Measurements from ENCODE around the gene RHPN2.
"Not testable (repeated sequence)": the region's sequence is repeated elsewhere in the genome, so short reads cannot be mapped to it uniquely, and the experiment has no call there.

RHPN2 gene

GRCh38 chr19:33063753-33064457 lies 783 bp downstream of the RHPN2 start:
- peak; percentile 45 for DNase-seq

DNA sequence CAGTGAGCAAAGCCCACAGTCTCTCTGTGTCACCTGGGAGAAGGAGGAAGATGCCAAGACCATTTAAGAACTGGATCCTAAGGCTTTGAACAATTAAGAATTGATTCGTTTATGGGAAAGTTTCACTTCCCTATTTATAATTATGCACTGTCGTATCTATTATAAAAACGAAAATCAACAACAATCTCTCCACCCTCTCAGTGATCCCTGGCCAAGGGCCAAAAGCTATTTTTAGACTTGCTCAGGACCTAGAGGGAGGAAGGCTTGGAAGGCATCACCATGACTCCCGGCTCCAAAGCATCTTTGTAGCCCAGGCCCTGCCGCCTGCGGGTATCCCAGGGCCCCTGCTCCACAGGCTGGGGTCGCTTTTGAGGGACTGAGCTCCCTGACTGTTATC lies 1.3 kb downstream of the RHPN2 start:
- no peak for DNase-seq

DNA sequence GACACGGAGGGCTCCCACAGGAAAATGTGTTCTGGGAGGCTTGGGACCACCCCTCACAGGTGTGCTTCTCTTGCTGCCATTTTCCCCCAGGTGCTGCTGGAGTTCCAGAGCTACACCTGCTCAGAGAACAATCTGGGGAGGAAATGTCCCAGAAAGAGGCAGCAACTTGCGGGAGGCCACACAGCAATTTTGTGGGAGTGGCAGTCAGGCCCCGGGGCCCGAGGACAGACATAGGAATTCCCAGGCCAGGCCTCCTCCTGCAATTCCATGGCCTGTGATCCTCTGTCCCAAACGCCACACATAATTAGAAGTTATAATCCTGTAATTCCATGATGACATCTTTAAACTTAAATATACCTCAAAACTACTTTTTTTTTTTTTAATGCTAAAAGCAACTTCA lies 1.8 kb downstream of the RHPN2 start:
- DNase-seq, result no peak

GRCh38 chr19:33060586-33060985 lies 4.1 kb downstream of the RHPN2 start:
- DNase-seq, result no peak

DNA sequence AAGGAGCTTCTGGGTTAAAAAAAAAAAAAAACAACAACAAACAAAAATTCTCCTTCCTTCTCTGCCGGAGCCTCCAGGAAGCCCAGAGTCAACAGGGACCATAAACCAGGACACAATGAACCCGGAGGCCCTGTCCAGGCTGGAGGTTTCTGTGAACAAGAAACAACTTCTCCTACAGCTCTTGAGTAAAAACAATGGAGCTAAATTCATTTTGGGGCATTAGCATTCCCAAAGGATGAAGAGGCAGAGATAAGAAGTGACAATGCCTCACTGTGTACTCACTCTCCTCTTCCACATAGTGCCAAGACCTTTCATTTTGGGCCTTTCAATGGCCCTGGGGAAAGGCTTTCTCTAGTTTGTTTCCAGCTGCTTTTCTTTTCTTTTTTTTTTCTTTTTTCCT lies 9.0 kb downstream of the RHPN2 start:
- DNase-seq, result no peak

DNA sequence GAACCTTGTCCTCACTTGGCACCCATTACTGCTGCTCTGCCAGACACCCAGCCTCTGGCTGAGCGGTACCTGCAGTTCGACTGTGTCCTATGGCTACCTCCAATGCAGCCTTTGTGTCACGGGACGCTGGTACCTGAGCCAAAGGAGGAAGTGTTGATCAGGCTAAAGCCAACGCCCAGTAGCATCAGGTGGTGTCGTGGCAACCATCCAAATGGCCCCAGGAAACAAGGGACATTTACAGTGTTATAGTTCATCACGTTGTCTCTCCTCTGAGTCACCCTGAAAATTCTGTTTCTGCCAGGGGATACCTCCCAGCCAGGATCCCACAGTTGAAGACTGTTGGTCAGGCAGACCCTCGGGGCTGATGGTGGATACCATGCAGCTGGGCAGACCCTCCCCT lies 10.1 kb downstream of the RHPN2 start:
- no peak for DNase-seq

- DNase-seq, result no peak
Measured at GRCh38 chr19:33052352-33052972, 12.2 kb downstream of the RHPN2 start.

DNA sequence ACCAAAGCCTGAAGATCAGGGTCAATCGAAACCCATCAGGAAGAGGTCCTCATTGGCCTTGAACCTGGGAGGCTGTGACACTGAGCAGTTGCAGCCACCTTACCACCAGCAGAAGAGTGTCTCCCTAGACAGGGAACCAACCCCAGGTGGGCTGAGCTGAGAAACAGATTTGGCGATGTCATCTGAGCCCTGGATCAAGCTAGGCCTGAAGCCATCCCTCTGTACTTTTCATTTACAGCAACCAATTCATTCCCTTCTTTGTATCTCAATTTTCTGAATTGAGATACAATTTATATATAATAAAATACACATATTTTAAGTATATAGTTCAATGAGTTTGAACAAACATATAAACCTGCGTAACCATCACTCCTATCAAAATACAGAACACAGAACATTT lies 14.6 kb downstream of the RHPN2 start:
- DNase-seq, result no peak

DNA sequence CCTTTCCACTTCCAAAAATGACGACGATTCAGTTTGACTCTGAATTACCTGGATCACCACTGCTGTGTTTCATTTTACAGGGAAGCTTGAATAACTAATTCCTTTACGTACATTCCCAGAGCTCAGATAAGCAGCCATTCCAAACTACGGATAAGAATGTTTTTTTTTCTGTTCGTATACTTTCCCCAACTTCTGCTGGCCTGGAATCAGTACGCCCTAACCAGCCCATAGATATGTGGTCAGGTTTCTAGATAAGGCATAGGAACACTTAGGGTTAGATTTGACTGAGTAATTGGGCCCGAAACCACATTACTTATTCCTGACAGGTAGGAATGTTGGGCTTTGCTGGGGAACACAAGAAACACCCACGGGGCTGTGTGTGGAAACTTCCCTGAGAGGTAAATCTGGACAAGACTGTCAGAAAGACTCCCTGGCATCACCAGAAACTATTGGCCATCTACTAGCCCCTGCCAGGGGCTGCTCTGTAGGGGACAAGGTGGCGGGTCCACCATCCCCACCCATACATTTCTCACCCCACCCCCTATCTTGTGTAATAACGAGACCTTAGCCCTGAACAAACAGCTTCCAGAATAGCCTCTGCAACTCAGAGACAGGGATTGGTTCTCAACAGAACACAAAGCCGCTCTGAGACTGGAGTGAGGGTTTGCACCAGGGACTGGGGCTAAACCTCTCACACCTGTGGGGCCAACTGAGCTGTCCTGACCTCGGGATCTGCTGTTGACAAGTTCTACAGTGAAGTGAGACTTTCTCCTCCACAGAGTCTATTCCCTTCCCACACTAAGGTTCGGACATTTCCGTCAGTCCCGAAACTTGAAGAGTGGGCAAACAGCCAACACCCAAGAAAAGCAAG lies 15.6 kb downstream of the RHPN2 start:
- no peak for DNase-seq

- DNase-seq, result no peak
Measured at GRCh38 chr19:33047422-33047821, 17.3 kb downstream of the RHPN2 start.

DNA sequence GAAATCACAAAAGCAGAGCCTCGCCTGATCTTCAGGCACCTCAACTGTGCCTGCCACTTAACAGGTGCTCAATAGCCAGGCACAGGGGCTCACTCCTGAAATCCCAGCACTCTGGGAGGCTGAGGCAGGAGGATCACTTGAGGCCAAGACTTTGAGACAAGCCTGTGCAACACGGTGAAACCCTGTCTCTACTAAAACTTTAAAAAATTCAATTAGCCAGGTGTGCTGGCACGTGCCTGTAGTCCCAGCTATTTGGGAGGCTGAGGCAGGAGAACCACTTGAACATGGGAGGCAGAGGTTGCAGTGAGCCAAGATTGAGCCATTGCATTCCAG lies 22.9 kb downstream of the RHPN2 start:
- DNase-seq, result not testable (repeated sequence)

- no peak for DNase-seq
Measured at GRCh38 chr19:33040994-33041827, 23.5 kb downstream of the RHPN2 start.

- DNase-seq, result no peak
Measured at GRCh38 chr19:33039815-33040214, 24.9 kb downstream of the RHPN2 start.

- no peak for DNase-seq
Measured at GRCh38 chr19:33039108-33039599, 25.5 kb downstream of the RHPN2 start.

DNA sequence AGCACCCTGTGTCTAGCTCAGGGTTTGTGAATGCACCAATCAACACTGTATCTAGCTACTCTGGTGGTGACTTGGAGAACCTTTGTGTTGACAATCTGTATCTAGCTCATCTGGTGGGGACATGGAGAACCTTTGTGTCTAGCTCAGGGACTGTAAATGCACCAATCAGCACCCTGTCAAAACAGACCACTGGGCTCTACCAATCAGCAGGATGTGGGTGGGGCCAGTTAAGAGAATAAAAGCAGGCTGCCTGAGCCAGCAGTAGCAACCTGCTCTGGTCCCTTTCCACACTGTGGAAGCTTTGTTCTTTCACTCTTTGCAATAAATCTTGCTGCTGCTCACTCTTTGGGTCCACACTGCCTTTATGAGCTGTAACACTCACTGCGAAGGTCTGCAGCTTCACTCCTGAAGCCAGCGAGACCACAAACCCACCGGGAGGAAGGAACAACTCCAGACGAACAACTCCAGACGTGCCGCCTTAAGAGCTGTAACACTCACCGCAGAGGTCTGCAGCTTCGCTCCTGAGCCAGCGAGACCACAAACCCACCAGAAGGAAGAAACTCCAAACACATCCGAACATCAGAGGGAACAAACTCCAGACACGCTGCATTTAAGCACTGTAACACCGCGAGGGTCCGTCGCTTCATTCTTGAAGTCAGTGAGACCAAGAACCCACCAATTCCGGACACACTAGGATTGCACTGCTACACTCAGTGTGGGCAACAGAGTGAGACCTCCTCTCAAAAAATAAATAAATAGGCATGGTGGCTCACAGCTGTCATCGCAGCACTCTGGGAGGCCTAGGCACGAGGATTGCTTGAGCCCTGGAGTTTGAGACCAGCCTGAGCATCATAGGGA lies 27.3 kb downstream of the RHPN2 start:
- DNase-seq, result peak; percentile 38

DNA sequence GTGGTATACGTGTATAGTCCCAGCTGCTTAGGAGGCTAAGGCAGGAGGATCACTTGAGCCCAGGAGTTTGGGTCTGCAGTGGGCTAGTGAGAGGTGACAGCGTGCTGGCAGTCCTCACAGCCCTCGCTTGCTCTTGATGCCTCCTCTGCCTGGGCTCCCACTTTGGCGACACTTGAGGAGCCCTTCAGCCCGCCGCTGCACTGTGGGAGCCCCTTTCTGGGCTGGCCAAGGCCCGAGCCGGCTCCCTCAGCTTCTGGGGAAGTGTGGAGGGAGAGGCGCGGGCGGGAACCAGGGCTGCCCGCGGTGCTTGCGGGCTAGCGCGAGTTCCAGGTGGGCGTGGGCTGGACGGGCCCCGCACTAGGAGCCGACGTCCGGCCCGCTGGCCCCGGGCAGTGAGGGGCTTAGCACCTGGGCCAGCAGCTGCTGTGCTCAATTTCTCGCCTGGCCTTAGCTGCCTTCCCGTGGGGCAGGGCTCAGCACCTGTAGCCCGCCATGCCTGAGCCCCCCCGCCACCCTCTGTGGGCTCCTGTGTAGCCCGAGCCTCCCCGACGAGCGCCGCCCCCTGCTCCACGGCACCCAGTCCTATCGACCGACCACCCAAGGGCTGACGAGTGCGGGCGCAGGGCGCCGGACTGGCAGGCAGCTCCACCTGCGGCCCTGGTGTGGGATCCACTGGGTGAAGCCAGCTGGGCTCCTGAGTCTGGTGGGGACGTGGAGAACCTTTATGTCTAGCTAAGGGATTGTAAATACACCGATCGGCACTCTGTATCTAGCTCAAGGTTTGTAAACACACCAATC lies 28.1 kb downstream of the RHPN2 start:
- DNase-seq, result not testable (repeated sequence)

DNA sequence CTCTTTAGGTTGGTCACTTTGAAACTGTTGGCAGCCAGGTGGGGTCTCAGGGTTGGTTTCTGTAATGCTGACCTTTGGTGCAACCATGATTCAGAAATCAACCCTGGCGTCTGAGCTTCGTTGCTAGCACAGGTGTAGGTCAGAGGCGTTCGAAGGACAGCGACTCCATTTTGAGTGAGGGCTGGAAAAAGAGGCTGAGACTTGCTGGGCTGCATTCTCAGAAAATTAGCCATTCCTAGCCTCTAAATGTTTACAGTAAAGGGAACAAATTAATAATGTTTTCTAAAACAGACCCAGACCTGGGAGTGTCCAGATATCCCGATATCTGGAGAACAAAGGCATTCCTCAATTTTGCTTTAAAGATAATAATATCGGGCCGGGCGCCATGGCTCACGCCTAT lies 29.2 kb downstream of the RHPN2 start:
- DNase-seq, result no peak

DNA sequence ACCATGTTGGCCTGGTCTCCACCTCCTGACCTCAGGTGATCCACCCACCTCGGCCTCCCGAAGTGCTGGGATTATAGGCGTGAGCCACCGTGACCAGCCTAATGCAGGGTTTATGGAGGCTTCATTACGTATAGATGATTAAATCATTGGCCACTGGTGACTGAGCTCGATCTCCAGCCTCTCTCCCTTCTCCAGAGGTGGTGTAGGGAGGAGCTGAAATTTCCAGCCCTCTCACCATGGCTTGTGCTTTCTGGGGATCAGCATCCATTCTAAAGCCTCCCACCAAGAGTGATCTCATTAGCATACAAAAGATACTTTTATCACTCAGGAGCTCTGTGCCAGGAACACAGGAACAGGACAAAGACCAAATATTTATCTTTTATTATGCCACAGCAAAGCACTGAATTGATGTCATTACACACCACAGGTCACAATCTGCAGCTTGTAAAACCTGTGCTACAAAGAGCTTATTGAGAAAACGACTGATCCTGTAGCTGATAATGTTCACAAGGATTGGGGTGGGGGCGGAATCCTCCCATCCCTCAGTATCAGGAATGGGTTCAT lies 32.4 kb downstream of the RHPN2 start:
- no peak for DNase-seq

- no peak for DNase-seq
Measured at GRCh38 chr19:33029746-33030303, 34.9 kb downstream of the RHPN2 start.

- not testable (repeated sequence) for DNase-seq
Measured at GRCh38 chr19:33026602-33027001, 38.1 kb downstream of the RHPN2 start.

All from stimulated activated CD8-positive, alpha-beta memory T cell treated with anti-CD3 and anti-CD28 coated beads, Interleukin-4, amount 100 ng/mL, for 48 hours (primary cell).